ENCODE data around the gene MED25.

DNA sequence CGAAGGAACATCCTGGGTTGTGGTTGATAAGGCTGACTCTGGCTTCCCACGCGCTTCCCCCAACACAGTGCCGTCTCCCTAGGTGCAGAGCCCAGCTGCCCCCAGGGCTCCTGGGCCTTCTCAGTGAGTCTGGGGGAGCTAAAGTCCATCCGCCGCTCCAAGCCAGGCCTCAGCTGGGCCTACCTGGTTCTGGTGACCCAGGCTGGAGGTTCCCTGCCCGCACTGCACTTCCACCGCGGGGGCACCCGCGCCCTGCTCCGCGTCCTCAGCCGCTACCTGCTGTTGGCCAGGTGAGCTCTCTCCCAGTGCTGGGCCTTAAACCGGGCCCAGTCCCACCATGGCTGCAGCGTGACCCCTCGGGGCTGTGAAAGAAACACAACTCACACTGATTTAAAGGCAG, 63.1 kb downstream of the MED25 start:
- TF ChIP-seq POLR2AphosphoS5 (IDR thresholded peaks at IDR 0.05; ENCODE audit: low read depth, low read length) (no peak), FOXP2 (optimal IDR thresholded peaks at IDR 0.05; ENCODE audit: borderline replicate concordance, extremely low read depth, extremely low read length, insufficient read depth) (no peak), SIN3A (IDR thresholded peaks at IDR 0.05; ENCODE audit: borderline replicate concordance, insufficient read depth, low read length) (no peak), REST (IDR thresholded peaks at IDR 0.05; ENCODE audit: insufficient read depth in 1 of 2, low read depth in 2 of 2, low read length in 2 of 2) (no peak)

All from PFSK-1 (cell line).